Measurements from ENCODE around the gene GUCA1C.

GUCA1C gene

GRCh38 chr3:108953700-108954099 is at the start of gene GUCA1C:
Gene GUCA1C (minus strand): TSS chr3:108953879. CDS start chr3:108953762, 117 bp downstream.
- TF ChIP-seq CTCF (IDR thresholded peaks at IDR 0.05; ENCODE audit: control extremely low read depth, extremely low read depth, low read depth, missing control alignments) = no peak
- CTCF ChIA-PET = interaction anchor here (1.2 to 2.1 kb wide), 2 partner anchors 19 to 39 kb away, joined by 3 to 5 read pairs; no protein-coding TSS in a partner anchor
- POLR2A ChIA-PET = no interaction called here
- DNase-seq (ENCODE audit: extremely low spot score) = no peak

- POLR2A ChIA-PET = no interaction called here
- CTCF ChIA-PET = interaction anchor here (0.6 to 2.4 kb wide), 3 partner anchors 20 to 84 kb away, joined by 3 to 9 read pairs (median 4); no protein-coding TSS in a partner anchor
- DNase-seq (ENCODE audit: extremely low spot score) = no peak
- no peak for TF ChIP-seq CTCF (IDR thresholded peaks at IDR 0.05; ENCODE audit: control extremely low read depth, extremely low read depth, low read depth, missing control alignments)
Observed at GRCh38 chr3:108998436-108998835, 44.8 kb upstream of the GUCA1C start.

GRCh38 chr3:108985844-108986243 is 32.2 kb upstream of the GUCA1C start:
- TF ChIP-seq CTCF (IDR thresholded peaks at IDR 0.05; ENCODE audit: control extremely low read depth, extremely low read depth, low read depth, missing control alignments) = no peak
- ChIA-PET POLR2A (no interaction called here), CTCF (interaction anchor here (1.0 kb wide), 2 partner anchors 9 to 38 kb away, joined by 3 read pairs; no protein-coding TSS in a partner anchor)
- no peak for DNase-seq (ENCODE audit: extremely low spot score)

- CTCF ChIA-PET = no interaction called here
- TF ChIP-seq CTCF (IDR thresholded peaks at IDR 0.05; ENCODE audit: control extremely low read depth, extremely low read depth, low read depth, missing control alignments) = no peak
- POLR2A ChIA-PET = no interaction called here
- DNase-seq (ENCODE audit: extremely low spot score) = no peak
Observed at GRCh38 chr3:108983051-108983450, 29.4 kb upstream of the GUCA1C start.

GRCh38 chr3:108976058-108976457 is 22.4 kb upstream of the GUCA1C start:
- POLR2A ChIA-PET = no interaction called here
- CTCF ChIA-PET = interaction anchor here (1.4 kb wide), 2 partner anchors 9 to 10 kb away, joined by 3 to 4 read pairs; no protein-coding TSS in a partner anchor
- no peak for DNase-seq (ENCODE audit: extremely low spot score)
- no peak for TF ChIP-seq CTCF (IDR thresholded peaks at IDR 0.05; ENCODE audit: control extremely low read depth, extremely low read depth, low read depth, missing control alignments)

- CTCF ChIA-PET = no interaction called here
- no peak for TF ChIP-seq CTCF (IDR thresholded peaks at IDR 0.05; ENCODE audit: control extremely low read depth, extremely low read depth, low read depth, missing control alignments)
- POLR2A ChIA-PET = no interaction called here
- no peak for DNase-seq (ENCODE audit: extremely low spot score)
Observed at GRCh38 chr3:108973019-108973418, 19.3 kb upstream of the GUCA1C start.

Measured in GM10248 (cell line).